ENCODE results near the gene EPS8L1.
"Not testable (repeated sequence)": the region's sequence is repeated elsewhere in the genome, so short reads cannot be mapped to it uniquely, and the experiment has no call there.

EPS8L1 gene

GRCh38 chr19:55036058-55036457 is 39.6 kb upstream of the EPS8L1 start:
- TF ChIP-seq CTCF (IDR thresholded peaks at IDR 0.05; ENCODE audit: low read depth, low read length) = no peak
- no peak overlapping the region for H3K4me3 ChIP-seq (ENCODE audit: low read depth, low read length)

GRCh38 chr19:55037603-55038002 is 38.1 kb upstream of the EPS8L1 start:
- not testable (repeated sequence) for H3K4me3 ChIP-seq (ENCODE audit: low read depth, low read length)

- not testable (repeated sequence) for H3K4me3 ChIP-seq (ENCODE audit: low read depth, low read length)
Measured at GRCh38 chr19:55040654-55041053, 35.0 kb upstream of the EPS8L1 start.

- no peak overlapping the region for H3K4me3 ChIP-seq (ENCODE audit: low read depth, low read length)
- no peak for TF ChIP-seq CTCF (IDR thresholded peaks at IDR 0.05; ENCODE audit: low read depth, low read length)
Measured at GRCh38 chr19:55041244-55041626, 34.4 kb upstream of the EPS8L1 start.

GRCh38 chr19:55041627-55042343 is 33.9 kb upstream of the EPS8L1 start:
- no peak for TF ChIP-seq CTCF (IDR thresholded peaks at IDR 0.05; ENCODE audit: low read depth, low read length)
- H3K4me3 ChIP-seq (ENCODE audit: low read depth, low read length) = no peak overlapping the region

GRCh38 chr19:55042344-55042678 is 33.4 kb upstream of the EPS8L1 start:
- TF ChIP-seq CTCF (IDR thresholded peaks at IDR 0.05; ENCODE audit: low read depth, low read length) = no peak
- no peak overlapping the region for H3K4me3 ChIP-seq (ENCODE audit: low read depth, low read length)

- H3K4me3 ChIP-seq (ENCODE audit: low read depth, low read length) = no peak overlapping the region
- TF ChIP-seq CTCF (IDR thresholded peaks at IDR 0.05; ENCODE audit: low read depth, low read length) = no peak
Measured at GRCh38 chr19:55042688-55043087, 33.0 kb upstream of the EPS8L1 start.

- TF ChIP-seq CTCF (IDR thresholded peaks at IDR 0.05; ENCODE audit: low read depth, low read length) = no peak
- no peak overlapping the region for H3K4me3 ChIP-seq (ENCODE audit: low read depth, low read length)
Measured at GRCh38 chr19:55044286-55044685, 31.4 kb upstream of the EPS8L1 start.
